ENCODE measurements around the gene HID1.
"Not testable (repeated sequence)": the region's sequence is repeated elsewhere in the genome, so short reads cannot be mapped to it uniquely, and the experiment has no call there.

GRCh38 chr17:74906214-74906793 lies 66.3 kb downstream of the HID1 start:
- TF ChIP-seq POLR2A (IDR thresholded peaks at IDR 0.05; ENCODE audit: borderline replicate concordance, extremely low read depth, insufficient read depth, insufficient read length); CTCF (IDR thresholded peaks at IDR 0.05 in 2 of 3, conservative IDR thresholded peaks at IDR 0.05 in 1 of 3; ENCODE audit: borderline replicate concordance in 1 of 3, insufficient read depth in 1 of 3, low read depth in 2 of 3, low read length in 2 of 3); EZH2 (IDR thresholded peaks at IDR 0.05); MAX (IDR thresholded peaks at IDR 0.05); ZFX (IDR thresholded peaks at IDR 0.05); CBX3 (IDR thresholded peaks at IDR 0.05; ENCODE audit: low read depth); TCF7L2 (IDR thresholded peaks at IDR 0.05; ENCODE audit: borderline replicate concordance, extremely low read depth, insufficient read depth, insufficient read length); EZH2phosphoT487 (IDR thresholded peaks at IDR 0.05; ENCODE audit: borderline replicate concordance); SIN3A (IDR thresholded peaks at IDR 0.05; ENCODE audit: low read depth); YY1 (IDR thresholded peaks at IDR 0.05; ENCODE audit: extremely low read depth, insufficient replicate concordance, low read depth, low read length); RAD21 (IDR thresholded peaks at IDR 0.05; ENCODE audit: low read depth); CEBPB (IDR thresholded peaks at IDR 0.05; ENCODE audit: low read depth): not testable (repeated sequence)
- TF ChIP-seq, protein P1, sequence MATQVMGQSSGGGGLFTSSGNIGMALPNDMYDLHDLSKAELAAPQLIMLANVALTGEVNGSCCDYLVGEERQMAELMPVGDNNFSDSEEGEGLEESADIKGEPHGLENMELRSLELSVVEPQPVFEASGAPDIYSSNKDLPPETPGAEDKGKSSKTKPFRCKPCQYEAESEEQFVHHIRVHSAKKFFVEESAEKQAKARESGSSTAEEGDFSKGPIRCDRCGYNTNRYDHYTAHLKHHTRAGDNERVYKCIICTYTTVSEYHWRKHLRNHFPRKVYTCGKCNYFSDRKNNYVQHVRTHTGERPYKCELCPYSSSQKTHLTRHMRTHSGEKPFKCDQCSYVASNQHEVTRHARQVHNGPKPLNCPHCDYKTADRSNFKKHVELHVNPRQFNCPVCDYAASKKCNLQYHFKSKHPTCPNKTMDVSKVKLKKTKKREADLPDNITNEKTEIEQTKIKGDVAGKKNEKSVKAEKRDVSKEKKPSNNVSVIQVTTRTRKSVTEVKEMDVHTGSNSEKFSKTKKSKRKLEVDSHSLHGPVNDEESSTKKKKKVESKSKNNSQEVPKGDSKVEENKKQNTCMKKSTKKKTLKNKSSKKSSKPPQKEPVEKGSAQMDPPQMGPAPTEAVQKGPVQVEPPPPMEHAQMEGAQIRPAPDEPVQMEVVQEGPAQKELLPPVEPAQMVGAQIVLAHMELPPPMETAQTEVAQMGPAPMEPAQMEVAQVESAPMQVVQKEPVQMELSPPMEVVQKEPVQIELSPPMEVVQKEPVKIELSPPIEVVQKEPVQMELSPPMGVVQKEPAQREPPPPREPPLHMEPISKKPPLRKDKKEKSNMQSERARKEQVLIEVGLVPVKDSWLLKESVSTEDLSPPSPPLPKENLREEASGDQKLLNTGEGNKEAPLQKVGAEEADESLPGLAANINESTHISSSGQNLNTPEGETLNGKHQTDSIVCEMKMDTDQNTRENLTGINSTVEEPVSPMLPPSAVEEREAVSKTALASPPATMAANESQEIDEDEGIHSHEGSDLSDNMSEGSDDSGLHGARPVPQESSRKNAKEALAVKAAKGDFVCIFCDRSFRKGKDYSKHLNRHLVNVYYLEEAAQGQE (IDR thresholded peaks at IDR 0.05; ENCODE audit: low read depth) = not testable (repeated sequence)
